ENCODE data around the gene DAP.

- TF ChIP-seq RCOR1 (IDR thresholded peaks at IDR 0.05; ENCODE audit: low read depth, low read length) = no peak
- TF ChIP-seq CTCF (IDR thresholded peaks at IDR 0.05) = no peak
Observed at GRCh38 chr5:10635867-10636350, 125.1 kb downstream of the DAP start.

Measured in A549 (cell line).